Measurements from ENCODE around the gene KRTAP12-1.
"Not testable (repeated sequence)": the region's sequence is repeated elsewhere in the genome, so short reads cannot be mapped to it uniquely, and the experiment has no call there.

The KRTAP12-1 gene

DNA sequence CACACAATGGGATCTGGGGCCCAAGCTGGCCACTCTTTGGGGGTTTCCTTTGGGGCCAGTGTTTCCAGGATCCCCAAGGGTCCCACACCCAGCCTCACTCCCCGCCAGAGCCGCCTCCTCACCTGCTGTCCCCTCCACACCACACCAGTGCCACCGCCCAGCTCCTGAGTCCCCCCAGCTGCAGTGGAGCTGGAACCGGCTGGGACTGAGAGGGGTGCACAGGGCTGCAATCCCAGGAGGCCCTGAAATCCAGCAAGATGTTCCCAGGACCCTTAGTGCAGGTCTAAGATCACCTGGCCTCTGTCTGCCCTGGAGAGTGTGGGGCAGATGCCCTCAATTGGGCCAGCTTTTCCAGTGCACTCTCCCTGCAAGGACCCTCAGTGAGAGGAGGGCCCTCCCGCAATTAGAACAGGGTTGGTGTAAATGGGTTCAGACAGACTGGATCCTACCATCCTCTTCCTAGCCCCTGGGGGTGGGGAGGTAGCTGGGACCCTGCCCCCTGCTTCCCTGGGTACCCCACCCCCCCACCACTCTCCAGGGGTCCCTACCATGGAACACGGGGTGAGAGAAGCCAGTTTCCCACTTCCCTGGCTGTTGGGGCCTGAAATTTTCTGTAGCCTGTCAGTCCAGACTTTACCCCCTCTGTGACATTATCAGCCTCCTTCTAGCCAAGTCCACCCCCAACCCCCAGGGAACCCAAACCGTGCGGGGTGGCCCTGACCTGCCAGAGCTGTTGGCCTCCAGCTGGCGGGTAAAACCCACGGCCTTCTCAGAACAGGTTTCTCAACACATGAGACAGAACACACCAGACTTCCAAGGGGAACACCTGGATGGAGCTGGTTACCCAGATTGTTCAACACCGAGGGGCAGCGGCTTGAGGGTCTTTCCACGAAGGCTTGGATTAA, 22.0 kb upstream of the KRTAP12-1 start:
- H3K27me3 ChIP-seq (ENCODE audit: control insufficient read depth, insufficient read depth, low read length), result peaks cover 28% of the 10 kb centered on the region
- H3K36me3 ChIP-seq (ENCODE audit: control insufficient read depth, insufficient read depth, low read length), result no peaks in the 10 kb centered on the region
- peak overlapping the region; percentile 57 for H3K27ac ChIP-seq (ENCODE audit: low read depth, low read length)
- no peak overlapping the region for H3K9ac ChIP-seq (ENCODE audit: low read depth, low read length)
- H3K4me1 ChIP-seq (ENCODE audit: control insufficient read depth, insufficient read depth, low read length), result peaks cover 65% of the 10 kb centered on the region
- no peaks in the 10 kb centered on the region for H3K9me3 ChIP-seq (ENCODE audit: control insufficient read depth, insufficient read depth, low read length)
- H3K4me3 ChIP-seq (ENCODE audit: low read depth, low read length), result peak overlapping the region; percentile 34; the same call in 1 of the 2 replicates

DNA sequence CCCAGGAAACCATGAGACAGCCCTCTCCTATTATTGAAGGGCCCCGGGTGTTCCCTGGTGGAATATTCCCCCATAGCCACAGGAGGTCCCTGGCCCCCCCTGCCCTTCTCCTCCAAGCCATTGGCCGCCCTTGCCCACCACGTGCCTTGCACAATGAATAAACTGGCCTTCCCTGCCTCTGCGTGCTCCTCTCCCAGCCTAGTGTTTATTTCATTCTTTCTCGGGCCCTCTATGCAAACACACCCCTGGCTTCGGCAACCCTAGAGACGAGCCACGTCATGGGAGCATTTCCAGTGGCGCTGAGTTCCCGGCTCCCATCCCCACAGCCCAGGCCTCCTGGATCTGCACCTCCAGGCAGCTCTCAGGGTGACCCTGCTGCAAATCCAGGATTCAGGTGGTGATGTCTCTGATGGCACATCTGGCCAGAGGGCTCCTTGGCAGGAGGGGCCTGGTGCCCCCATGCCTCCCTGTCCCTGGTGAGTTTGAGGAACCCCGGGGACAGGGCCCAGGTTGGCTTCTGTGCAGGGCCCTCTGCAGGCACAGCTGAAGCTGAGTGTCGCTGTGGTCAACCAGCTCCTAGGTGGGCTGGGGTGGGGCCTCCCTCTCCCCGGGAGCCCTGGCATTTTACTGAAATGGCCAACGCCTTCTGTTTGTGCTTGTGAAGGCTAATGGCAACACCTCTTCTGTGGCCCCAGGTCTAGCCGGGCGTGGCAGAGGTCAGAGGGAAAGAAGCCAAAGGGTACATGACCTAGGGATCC, 21.2 kb upstream of the KRTAP12-1 start:
- no peaks in the 10 kb centered on the region for H3K9me3 ChIP-seq (ENCODE audit: control insufficient read depth, insufficient read depth, low read length)
- no peak overlapping the region for H3K9ac ChIP-seq (ENCODE audit: low read depth, low read length)
- H3K36me3 ChIP-seq (ENCODE audit: control insufficient read depth, insufficient read depth, low read length), result no peaks in the 10 kb centered on the region
- H3K4me3 ChIP-seq (ENCODE audit: low read depth, low read length), result no peak overlapping the region
- no peak overlapping the region for H3K27ac ChIP-seq (ENCODE audit: low read depth, low read length)
- peaks cover 60% of the 10 kb centered on the region for H3K4me1 ChIP-seq (ENCODE audit: control insufficient read depth, insufficient read depth, low read length)
- peaks cover 20% of the 10 kb centered on the region for H3K27me3 ChIP-seq (ENCODE audit: control insufficient read depth, insufficient read depth, low read length)

DNA sequence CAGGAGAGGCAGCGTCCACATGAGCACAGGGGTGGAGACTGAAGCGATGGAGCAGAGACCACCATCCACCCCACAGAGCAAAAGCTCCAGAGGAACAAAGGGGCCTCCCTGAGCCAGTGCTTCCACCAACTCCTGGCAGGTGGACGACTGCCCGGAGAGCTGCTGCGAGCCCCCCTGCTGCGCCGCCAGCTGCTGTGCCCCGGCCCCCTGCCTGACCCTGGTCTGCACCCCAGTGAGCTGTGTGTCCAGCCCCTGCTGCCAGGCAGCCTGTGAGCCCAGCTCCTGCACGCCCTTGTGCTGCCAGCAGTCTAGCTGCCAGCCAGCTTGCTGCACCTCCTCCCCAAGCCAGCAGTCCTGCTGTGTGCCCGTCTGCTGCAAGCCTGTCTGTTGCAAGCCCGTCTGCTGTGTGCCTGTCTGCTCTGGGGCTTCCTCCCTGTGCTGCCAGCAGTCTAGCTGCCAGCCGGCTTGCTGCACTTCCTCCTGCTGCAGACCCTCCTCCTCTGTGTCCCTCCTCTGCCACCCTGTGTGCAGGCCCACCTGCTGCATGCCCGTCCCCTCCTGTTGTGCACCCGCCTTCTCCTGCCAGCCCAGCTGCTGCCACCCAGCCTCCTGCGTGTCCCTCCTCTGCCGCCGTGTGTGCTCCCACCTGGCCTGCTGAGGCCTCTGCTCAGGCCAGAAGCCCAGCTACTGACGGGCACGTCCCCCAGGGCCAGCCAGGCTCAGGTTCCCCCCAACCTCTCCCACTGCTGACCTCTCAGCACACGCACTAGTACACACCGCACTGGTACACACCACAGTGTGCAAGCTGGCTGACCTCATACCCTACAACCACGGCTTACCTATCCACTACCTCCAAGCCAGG, 20.4 kb upstream of the KRTAP12-1 start:
- peaks cover 13% of the 10 kb centered on the region for H3K27me3 ChIP-seq (ENCODE audit: control insufficient read depth, insufficient read depth, low read length)
- no peak overlapping the region for H3K4me3 ChIP-seq (ENCODE audit: low read depth, low read length)
- H3K4me1 ChIP-seq (ENCODE audit: control insufficient read depth, insufficient read depth, low read length), result peaks cover 62% of the 10 kb centered on the region
- no peak overlapping the region for H3K9ac ChIP-seq (ENCODE audit: low read depth, low read length)
- no peaks in the 10 kb centered on the region for H3K36me3 ChIP-seq (ENCODE audit: control insufficient read depth, insufficient read depth, low read length)
- H3K9me3 ChIP-seq (ENCODE audit: control insufficient read depth, insufficient read depth, low read length), result no peaks in the 10 kb centered on the region
- no peak overlapping the region for H3K27ac ChIP-seq (ENCODE audit: low read depth, low read length)

DNA sequence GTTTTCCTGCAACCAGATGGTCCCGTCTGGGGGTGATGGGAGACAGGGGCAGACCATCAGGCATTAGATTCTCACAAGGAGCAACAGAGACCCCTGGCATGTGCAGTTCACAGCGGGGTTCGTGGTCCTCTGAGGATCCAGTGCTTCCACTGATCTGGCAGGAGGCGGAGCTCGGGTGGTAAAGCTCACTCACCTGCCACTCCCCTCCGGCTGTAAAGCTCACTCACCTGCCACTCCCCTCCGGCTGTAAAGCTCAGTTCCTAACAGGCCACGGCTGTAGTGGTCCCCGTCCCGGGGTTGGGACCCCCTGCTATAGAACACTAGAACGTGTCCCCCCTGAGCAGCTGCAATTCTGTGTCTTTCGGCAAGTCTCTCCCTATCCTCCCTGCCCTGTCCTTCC, 19.6 kb upstream of the KRTAP12-1 start:
- Histone ChIP-seq H3K27ac (ENCODE audit: low read depth, low read length) (no peak overlapping the region), H3K9me3 (ENCODE audit: control insufficient read depth, insufficient read depth, low read length) (no peaks in the 10 kb centered on the region), H3K9ac (ENCODE audit: low read depth, low read length) (no peak overlapping the region), H3K4me1 (ENCODE audit: control insufficient read depth, insufficient read depth, low read length) (peaks cover 63% of the 10 kb centered on the region), H3K4me3 (ENCODE audit: low read depth, low read length) (no peak overlapping the region), H3K36me3 (ENCODE audit: control insufficient read depth, insufficient read depth, low read length) (no peaks in the 10 kb centered on the region), H3K27me3 (ENCODE audit: control insufficient read depth, insufficient read depth, low read length) (peaks cover 6% of the 10 kb centered on the region)

DNA sequence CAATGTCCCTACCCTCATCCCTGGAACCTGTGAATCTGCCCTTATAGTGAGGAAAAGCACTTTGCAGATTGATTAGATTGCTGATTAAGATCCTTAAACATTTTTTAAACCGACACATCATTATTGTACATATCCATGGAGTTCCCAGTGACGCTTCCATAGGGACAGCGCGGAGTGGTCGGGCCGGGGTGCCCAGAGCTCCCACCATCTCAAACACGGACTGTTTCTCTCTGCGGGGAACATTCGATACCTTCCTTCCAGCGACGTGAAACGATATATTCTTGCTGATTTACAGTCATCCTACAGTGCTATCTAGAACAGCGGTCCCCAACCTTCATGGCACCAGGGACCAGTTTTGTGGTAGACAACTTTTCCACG, 19.0 kb upstream of the KRTAP12-1 start:
- no peak overlapping the region for H3K9ac ChIP-seq (ENCODE audit: low read depth, low read length)
- no peaks in the 10 kb centered on the region for H3K9me3 ChIP-seq (ENCODE audit: control insufficient read depth, insufficient read depth, low read length)
- H3K4me3 ChIP-seq (ENCODE audit: low read depth, low read length), result no peak overlapping the region
- no peaks in the 10 kb centered on the region for H3K36me3 ChIP-seq (ENCODE audit: control insufficient read depth, insufficient read depth, low read length)
- H3K4me1 ChIP-seq (ENCODE audit: control insufficient read depth, insufficient read depth, low read length), result peaks cover 58% of the 10 kb centered on the region
- H3K27ac ChIP-seq (ENCODE audit: low read depth, low read length), result no peak overlapping the region
- H3K27me3 ChIP-seq (ENCODE audit: control insufficient read depth, insufficient read depth, low read length), result peaks cover 1% of the 10 kb centered on the region

DNA sequence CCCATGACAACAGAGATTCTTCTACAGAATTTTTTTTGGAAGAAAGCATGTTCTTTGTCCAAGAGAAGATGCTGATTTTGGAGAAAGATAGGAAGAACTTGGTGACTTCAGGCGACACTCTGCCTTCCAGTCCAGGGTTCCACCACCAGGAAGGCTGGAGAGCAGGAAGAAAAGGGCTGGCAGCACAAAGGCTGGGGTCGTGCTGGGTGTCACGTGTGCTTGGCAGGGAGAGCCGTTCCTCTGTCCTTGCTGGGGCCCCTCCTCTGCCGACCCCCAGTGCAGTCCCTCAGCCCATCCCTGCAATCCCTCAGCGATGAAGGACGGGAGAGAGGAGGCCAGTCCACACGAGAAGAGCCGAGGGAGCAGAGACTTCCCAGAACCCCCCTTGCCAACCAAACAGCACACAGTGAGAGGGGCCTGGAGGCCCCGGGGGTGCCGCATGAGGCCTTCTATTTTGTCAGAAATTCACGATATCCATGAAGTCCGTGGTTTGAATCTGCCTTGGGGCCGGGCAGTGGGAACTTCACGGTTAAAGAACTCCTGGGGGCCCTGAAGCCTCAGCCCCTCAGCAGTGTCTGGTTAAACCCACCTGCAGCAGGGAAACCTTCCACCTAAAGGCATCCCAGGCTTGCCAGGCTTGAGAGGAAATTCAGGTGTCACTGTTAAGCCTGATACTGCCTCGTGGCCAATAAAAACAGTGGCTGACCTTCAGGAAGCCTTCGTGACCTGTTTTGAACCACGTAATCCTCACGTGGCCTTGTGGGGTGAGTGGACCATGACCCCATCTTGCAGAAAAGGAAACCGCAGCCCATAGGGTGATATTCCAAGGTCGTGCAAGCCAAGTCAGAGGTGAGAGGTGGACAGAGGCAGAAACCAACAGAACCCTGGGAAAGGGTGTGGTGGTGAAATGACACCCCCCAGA, 18.4 kb upstream of the KRTAP12-1 start:
- peaks cover 57% of the 10 kb centered on the region for H3K4me1 ChIP-seq (ENCODE audit: control insufficient read depth, insufficient read depth, low read length)
- no peak overlapping the region for H3K9ac ChIP-seq (ENCODE audit: low read depth, low read length)
- H3K36me3 ChIP-seq (ENCODE audit: control insufficient read depth, insufficient read depth, low read length), result no peaks in the 10 kb centered on the region
- no peak overlapping the region for H3K4me3 ChIP-seq (ENCODE audit: low read depth, low read length)
- no peaks in the 10 kb centered on the region for H3K9me3 ChIP-seq (ENCODE audit: control insufficient read depth, insufficient read depth, low read length)
- H3K27me3 ChIP-seq (ENCODE audit: control insufficient read depth, insufficient read depth, low read length), result no peaks in the 10 kb centered on the region
- H3K27ac ChIP-seq (ENCODE audit: low read depth, low read length), result no peak overlapping the region

DNA sequence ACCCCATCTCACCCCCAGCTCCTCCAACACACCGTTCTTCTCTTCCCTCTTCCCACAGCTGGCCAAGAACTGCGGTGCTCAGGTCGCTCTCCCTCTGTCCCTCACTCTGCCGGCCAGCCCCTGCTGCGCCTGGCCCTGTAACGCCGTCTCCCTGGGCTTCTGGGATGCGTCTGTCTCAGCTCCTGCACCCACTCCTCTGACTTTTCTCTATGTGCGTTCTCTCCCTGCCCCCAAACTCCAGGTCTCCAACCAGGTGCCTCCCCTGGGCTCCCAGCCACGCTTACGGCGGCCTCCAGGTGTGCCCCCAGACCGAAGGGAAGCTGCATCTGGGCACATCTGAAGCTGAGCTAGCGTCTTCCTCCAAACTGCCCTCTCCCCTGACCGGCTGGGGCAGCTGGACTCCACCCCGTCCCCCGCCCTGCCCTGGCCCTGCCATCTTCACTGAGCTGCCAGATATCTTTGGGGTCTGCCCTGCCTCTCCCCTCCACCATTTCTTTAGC, 17.6 kb upstream of the KRTAP12-1 start:
- Histone ChIP-seq H3K27me3 (ENCODE audit: control insufficient read depth, insufficient read depth, low read length) (no peaks in the 10 kb centered on the region), H3K36me3 (ENCODE audit: control insufficient read depth, insufficient read depth, low read length) (no peaks in the 10 kb centered on the region), H3K4me1 (ENCODE audit: control insufficient read depth, insufficient read depth, low read length) (peaks cover 53% of the 10 kb centered on the region), H3K9ac (ENCODE audit: low read depth, low read length) (no peak overlapping the region), H3K9me3 (ENCODE audit: control insufficient read depth, insufficient read depth, low read length) (no peaks in the 10 kb centered on the region), H3K27ac (ENCODE audit: low read depth, low read length) (no peak overlapping the region), H3K4me3 (ENCODE audit: low read depth, low read length) (no peak overlapping the region)

DNA sequence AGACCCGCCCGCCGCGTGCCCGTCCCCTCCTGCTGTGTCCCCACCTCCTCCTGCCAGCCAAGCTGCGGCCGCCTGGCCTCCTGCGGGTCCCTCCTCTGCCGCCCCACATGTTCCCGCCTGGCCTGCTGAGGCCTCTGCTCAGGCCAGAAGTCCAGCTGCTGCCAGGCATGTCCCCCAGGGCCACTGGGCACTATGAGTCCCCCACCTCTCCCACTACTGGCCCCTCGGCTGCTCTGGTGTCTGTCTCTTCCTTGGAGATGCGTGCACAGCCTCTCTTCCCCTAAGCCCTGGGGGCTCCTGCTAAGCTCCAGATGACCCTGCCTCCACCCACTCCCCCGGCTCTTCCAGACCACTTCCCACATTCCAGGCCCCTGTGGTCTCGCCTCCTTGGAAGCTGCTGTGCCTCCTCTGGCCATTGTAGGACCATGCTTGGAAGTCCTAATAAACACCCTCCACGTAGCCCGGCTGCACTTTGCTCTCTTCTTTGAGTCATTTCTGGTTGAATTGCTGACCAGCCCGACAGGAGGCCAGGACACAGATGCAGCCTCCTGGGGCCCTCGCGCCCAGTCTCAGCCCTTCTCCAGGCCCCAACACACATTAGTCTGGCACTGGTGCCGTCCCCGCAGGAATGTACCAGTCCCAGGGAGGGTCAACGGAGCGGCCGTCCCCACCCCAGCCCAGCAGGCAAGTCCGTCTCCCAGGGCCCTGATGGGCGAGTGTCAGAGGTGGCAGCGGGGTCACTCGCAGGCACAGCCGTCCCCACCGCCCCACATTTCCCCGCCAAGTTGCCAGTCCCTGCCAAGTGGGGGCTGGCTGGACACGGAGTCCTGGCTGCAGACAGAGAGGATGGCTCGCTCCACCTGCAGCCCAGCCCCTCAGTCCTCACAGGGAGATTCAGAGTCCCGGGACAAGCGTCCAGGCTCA, 16.1 kb upstream of the KRTAP12-1 start:
- H3K4me3 ChIP-seq (ENCODE audit: low read depth, low read length), result no peak overlapping the region
- no peaks in the 10 kb centered on the region for H3K36me3 ChIP-seq (ENCODE audit: control insufficient read depth, insufficient read depth, low read length)
- no peaks in the 10 kb centered on the region for H3K27me3 ChIP-seq (ENCODE audit: control insufficient read depth, insufficient read depth, low read length)
- no peak overlapping the region for H3K27ac ChIP-seq (ENCODE audit: low read depth, low read length)
- peaks cover 3% of the 10 kb centered on the region; the same call in 1 of the 2 replicates for H3K9me3 ChIP-seq (ENCODE audit: control insufficient read depth, insufficient read depth, low read length)
- peaks cover 38% of the 10 kb centered on the region for H3K4me1 ChIP-seq (ENCODE audit: control insufficient read depth, insufficient read depth, low read length)
- no peak overlapping the region for H3K9ac ChIP-seq (ENCODE audit: low read depth, low read length)

DNA sequence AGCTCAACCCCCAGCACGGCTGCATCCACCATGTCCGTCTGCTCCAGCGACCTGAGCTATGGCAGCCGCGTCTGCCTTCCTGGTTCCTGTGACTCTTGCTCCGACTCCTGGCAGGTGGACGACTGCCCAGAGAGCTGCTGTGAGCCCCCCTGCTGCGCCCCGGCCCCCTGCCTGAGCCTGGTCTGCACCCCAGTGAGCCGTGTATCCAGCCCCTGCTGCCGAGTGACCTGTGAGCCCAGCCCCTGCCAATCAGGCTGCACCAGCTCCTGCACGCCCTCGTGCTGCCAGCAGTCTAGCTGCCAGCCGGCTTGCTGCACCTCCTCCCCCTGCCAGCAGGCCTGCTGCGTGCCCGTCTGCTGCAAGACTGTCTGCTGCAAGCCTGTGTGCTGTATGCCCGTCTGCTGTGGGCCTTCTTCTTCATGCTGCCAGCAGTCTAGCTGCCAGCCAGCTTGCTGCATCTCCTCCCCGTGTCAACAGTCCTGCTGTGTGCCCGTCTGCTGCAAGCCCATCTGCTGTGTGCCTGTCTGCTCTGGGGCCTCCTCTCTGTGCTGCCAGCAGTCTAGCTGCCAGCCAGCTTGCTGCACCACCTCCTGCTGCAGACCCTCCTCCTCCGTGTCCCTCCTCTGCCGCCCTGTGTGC, 15.3 kb upstream of the KRTAP12-1 start, which contains the start of gene KRTAP10-12:
TSS of gene KRTAP10-12 (plus strand) at position 1 of the 639 bp plus-strand sequence. CDS start at position 31, 30 bp downstream.
- H3K4me1 ChIP-seq (ENCODE audit: control insufficient read depth, insufficient read depth, low read length), result peaks cover 30% of the 10 kb centered on the region
- H3K9ac ChIP-seq (ENCODE audit: low read depth, low read length); H3K27me3 ChIP-seq (ENCODE audit: control insufficient read depth, insufficient read depth, low read length); H3K27ac ChIP-seq (ENCODE audit: low read depth, low read length); H3K36me3 ChIP-seq (ENCODE audit: control insufficient read depth, insufficient read depth, low read length); H3K9me3 ChIP-seq (ENCODE audit: control insufficient read depth, insufficient read depth, low read length); H3K4me3 ChIP-seq (ENCODE audit: low read depth, low read length): not testable (repeated sequence)
